RWPE1 (cell line): Measurements from ENCODE around the gene TEX2.
"Not testable (repeated sequence)": the region's sequence is repeated elsewhere in the genome, so short reads cannot be mapped to it uniquely, and the experiment has no call there.

Experiments used
- CTCF ChIA-PET: fragments of 350-600 bp; sonication (Branson Sonifier 250); formaldehyde crosslinking; extraction: SDS; loops from one replicate; lab custom pipeline; 2021; lab: Yijun Ruan, JAX
- POLR2A ChIA-PET: fragments of 400-600 bp; formaldehyde crosslinking; extraction: SDS; loops from one replicate; lab custom pipeline; 2020; ENCODE audit warnings: antibody characterized with exemption; ENCODE audit not compliant: low non-redundant PET; lab: Yijun Ruan, JAX
- DNase-seq: peaks from one replicate; pipeline ENCODE4 v3.0.0; 2012; ENCODE audit warnings: low spot score
- H3K27ac ChIP-seq: fragments of 450-650 bp; 2 replicates; pipeline ENCODE4 v1.5.1; 2017
- TF ChIP-seq, protein P1 (sequence below): fragments of 450-650 bp; conservative IDR thresholded peaks from 2 replicates; pipeline ENCODE4 v1.5.1; 2017; ENCODE audit warnings: low read depth, mild to moderate bottlenecking

Gene TEX2

DNA sequence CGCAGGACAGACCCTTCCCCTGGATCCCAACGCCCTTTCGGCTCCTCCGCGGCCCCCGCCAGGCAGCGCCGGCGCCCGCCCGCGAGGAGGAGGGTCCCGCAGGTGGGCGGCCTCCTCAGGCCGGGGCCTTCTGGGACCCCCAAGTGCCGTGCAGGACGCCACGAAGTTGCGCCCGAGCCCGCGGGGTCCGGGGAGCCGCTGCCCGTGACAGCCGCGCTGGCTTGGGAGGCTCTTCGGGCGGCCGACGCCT is 133.6 kb downstream of the TEX2 start:
- POLR2A ChIA-PET = no interaction called here
- TF ChIP-seq, protein P1, sequence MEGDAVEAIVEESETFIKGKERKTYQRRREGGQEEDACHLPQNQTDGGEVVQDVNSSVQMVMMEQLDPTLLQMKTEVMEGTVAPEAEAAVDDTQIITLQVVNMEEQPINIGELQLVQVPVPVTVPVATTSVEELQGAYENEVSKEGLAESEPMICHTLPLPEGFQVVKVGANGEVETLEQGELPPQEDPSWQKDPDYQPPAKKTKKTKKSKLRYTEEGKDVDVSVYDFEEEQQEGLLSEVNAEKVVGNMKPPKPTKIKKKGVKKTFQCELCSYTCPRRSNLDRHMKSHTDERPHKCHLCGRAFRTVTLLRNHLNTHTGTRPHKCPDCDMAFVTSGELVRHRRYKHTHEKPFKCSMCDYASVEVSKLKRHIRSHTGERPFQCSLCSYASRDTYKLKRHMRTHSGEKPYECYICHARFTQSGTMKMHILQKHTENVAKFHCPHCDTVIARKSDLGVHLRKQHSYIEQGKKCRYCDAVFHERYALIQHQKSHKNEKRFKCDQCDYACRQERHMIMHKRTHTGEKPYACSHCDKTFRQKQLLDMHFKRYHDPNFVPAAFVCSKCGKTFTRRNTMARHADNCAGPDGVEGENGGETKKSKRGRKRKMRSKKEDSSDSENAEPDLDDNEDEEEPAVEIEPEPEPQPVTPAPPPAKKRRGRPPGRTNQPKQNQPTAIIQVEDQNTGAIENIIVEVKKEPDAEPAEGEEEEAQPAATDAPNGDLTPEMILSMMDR = no peak
- DNase-seq = no peak
- CTCF ChIA-PET = interaction anchor here (0.6 to 6.6 kb wide), 4 partner anchors 66 to 210 kb away, joined by 3 to 103 read pairs (median 6); no protein-coding TSS in a partner anchor
- peak overlapping the region; percentile 82 for H3K27ac ChIP-seq

DNA sequence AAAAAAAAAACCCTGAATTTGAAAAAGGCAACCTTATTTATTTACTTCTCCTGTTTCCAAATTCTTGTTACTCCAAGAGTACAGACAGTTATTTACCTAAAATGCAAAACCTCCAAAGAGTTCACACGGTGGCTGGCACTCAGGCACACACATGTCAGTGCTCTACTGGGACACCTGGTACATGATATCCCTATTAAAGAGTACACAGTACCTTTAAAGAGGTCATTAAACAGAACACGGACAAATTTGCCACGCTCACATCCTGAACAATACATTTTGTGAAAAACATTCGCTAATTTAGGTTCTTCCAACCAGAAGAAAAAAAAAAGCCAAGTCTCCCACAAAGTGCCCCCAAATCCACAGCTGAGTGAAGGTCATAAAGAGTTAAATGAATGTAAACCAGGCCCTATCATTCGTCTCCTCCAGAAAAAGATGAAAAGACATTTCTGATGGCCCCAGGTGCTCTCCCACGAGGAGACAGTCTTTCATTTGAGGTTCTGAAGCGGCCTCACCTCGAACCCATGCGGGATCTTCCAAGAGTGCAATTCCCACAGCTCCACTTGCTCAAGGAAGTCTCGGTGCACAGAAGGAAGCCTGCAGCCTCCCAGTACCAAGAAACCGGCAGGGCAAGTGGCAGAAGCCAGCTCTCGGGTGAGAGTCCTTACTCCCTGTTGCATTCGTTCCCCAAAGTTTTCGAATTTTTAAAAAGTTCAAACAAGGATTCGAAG is 134.1 kb downstream of the TEX2 start:
- peak overlapping the region; percentile 82 for H3K27ac ChIP-seq
- POLR2A ChIA-PET = no interaction called here
- peak; percentile 37 for DNase-seq

DNA sequence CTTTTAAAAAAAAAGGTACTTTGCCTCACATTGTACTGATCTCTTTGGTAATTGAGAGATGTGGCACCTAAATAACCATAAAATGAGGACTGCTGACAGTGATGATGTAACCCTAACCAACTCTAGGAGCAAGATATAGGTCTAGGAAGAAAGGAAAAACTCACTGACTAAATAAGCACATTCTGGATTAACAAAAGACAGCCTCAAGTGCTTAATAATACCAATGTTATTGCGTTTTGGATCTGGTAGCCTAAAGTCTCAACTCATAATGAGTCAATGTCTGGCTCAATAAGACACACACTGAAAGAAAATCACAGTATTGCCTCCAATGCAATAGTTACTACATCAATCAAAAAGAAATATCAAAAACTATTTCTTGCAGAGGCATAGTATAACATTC is 136.1 kb downstream of the TEX2 start:
- CTCF ChIA-PET = interaction anchor here (0.9 kb wide), 1 partner anchor 577 kb away, joined by 3 read pairs; no protein-coding TSS in a partner anchor

More for the DNA sequence above, 134.1 kb downstream of the TEX2 start:
- TF ChIP-seq, protein P1 = no peak
- CTCF ChIA-PET = interaction anchor here (0.6 kb wide), 3 partner anchors 65 to 165 kb away, joined by 3 to 5 read pairs (median 3); no protein-coding TSS in a partner anchor

DNA sequence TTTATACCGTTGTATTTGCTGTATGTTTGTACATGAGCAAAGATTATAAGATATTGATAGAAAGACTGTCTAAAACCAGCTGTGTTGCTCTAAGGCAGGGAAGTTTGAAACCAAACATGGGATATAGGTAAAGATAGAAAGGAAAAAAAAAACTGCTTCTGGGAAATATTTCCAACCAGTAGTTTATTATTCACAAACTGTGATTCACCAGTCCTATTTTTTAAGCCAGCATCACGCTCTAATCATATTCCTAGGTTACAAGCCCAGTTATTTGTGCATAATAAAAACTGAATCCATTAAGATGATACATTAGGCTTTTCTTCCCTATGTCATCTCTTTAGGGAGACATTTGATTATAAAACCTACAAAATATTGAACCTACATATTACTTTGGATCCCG is 137.1 kb downstream of the TEX2 start:
- H3K27ac ChIP-seq = no peak overlapping the region
- POLR2A ChIA-PET = no interaction called here
- CTCF ChIA-PET = interaction anchor here (0.6 to 0.9 kb wide), 3 partner anchors 12 to 576 kb away, joined by 3 to 5 read pairs (median 3); no protein-coding TSS in a partner anchor
- no peak for DNase-seq
- TF ChIP-seq, protein P1 = no peak

More for the DNA sequence above, 136.1 kb downstream of the TEX2 start:
- TF ChIP-seq, protein P1 = no peak
- no peak for DNase-seq
- no peak overlapping the region for H3K27ac ChIP-seq
- POLR2A ChIA-PET = interaction anchor here (0.6 kb wide), 1 partner anchor 72 kb away, joined by 5 read pairs; no protein-coding TSS in a partner anchor

DNA sequence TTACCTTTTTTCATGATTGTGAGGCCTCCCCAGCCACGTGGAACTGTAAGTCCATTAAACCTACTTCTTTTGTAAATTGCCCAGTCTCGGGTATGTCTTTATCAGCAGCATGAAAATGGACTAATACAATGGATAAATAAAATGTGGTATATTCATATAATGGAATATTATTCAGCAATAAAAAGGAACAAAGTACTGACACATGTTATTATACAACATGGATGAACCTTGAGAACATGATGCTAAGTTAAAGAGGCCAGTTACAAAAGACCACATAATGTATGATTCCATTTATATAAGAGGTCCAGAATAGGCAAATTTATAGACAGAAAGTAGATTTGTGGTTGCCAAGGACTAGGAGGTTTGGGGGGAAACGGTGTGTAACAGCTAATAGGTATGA is 138.5 kb downstream of the TEX2 start:
- no peak overlapping the region for H3K27ac ChIP-seq
- POLR2A ChIA-PET = no interaction called here
- CTCF ChIA-PET = no interaction called here
- TF ChIP-seq, protein P1 = no peak
- no peak for DNase-seq

DNA sequence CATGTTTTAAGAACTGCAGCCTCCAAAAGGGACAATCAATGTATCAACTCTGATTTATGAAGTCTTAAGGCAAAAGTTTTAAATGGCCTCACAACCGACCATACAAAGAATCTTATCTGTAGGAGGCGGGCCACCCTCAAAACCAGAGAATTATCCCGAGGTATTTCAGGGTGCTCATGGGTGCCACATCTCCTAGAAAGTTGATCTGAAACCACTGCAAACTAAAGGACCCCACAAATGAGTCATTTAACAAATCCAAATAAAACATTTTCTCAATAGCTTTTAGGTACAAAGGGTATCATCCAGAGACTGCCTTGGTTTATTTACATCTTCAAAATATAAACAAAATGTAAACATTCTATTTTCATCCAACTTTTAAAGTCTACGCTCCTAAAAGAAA is 139.9 kb downstream of the TEX2 start:
- POLR2A ChIA-PET = no interaction called here

DNA sequence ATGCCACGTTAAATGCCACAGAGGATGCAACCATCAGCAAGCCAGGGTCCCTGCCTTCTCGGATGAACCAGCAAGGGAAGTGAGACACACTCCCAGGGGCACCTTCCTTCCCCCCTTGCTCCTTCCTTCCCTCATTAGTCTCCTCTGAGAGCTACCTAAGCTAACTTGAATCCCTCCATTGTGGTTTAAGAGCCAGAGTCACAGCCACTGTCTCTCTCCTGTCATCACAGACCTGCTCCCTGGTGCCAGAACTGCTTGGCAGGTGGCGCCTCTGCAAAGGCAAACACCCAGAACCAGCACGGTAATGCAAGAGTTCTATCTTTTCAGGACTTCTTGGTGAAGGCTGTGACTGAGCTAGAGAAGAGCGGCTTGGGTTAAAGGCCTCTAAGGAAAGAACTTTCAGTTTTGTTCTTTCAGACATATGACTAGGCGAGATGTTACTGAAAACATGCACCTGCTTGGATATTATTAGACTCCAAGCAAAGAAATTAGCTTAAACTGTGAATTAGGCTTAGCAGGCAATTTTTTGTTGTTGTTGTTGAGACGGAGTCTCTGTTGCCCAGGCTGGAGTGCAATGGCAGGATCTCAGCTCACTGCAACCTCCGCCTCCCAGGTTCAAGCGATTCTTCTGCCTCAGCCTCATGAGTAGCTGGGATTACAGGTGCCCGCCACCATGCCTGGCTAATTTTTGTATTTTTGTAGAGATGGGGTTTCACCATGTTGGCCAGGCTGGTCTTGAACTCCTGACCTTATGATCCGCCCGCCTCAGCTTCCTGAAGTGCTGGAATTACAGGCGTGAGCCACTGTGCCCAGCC is 141.9 kb downstream of the TEX2 start:
- DNase-seq, CTCF ChIA-PET, POLR2A ChIA-PET, H3K27ac ChIP-seq: not testable (repeated sequence)

More for the DNA sequence above, 139.9 kb downstream of the TEX2 start:
- no peak for DNase-seq
- H3K27ac ChIP-seq = no peak overlapping the region
- CTCF ChIA-PET = interaction anchor here (0.5 kb wide), 1 partner anchor 22 kb away, joined by 4 read pairs; no protein-coding TSS in a partner anchor
- TF ChIP-seq, protein P1 = no peak
